SK-N-SH (cell line): ENCODE data around the gene C19orf12. TPM values are rescaled to one million over a fixed set of nuclear protein-coding genes. Genes with fewer than 3 reads are reported as not detected.

Experiments used
- CTCF ChIA-PET: fragments of 300-600, 350-600 bp; formaldehyde crosslinking; extraction: SDS; loops from one replicate; lab custom pipeline; 2021; lab: Yijun Ruan, JAX
- POLR2A ChIA-PET: fragments of 350-600 bp; sonication (Branson Sonifier 250); formaldehyde crosslinking; extraction: SDS; loops from one replicate; lab custom pipeline; 2020; ENCODE audit warnings: antibody characterized with exemption, inconsistent platforms; lab: Yijun Ruan, JAX
- DNase-seq: peaks from one replicate; pipeline ENCODE4 v3.0.0; 2012
- H2AFZ ChIP-seq: fragments of 200-600 bp; sonication (generic); 2 replicates; pipeline ENCODE4 v1.8.1; 2016; ENCODE audit warnings: antibody characterized with exemption, mild to moderate bottlenecking, low read depth
- H3F3A ChIP-seq: fragments of 200-600 bp; sonication (generic); replicated peaks from 2 replicates; pipeline ENCODE3; 2016; ENCODE audit warnings: antibody characterized with exemption, mild to moderate bottlenecking; ENCODE audit not compliant: insufficient read depth
- H3K27ac ChIP-seq, 2 experiments: fragments of 200-500 bp in 1 of 2; fragments of 200-600 bp in 1 of 2; sonication (Bioruptor generic) in 1 of 2; sonication (generic), shearing (Covaris generic) in 1 of 2; 2 replicates each; pipeline versions ENCODE4 v1.5.1 to v1.6.1; 2014 to 2016; ENCODE audit warnings: low read depth in 2 of 2, inconsistent platforms in 1 of 2, low read length in 1 of 2, mild to moderate bottlenecking in 1 of 2, mixed read lengths in 1 of 2
- H3K27me3 ChIP-seq: fragments of 200-600 bp; sonication (generic), shearing (Covaris generic); 2 replicates; pipeline ENCODE4 v1.6.1; 2016; ENCODE audit warnings: mixed run types; ENCODE audit not compliant: insufficient read depth
- H3K36me3 ChIP-seq, 2 experiments: fragments of 200-500 bp in 1 of 2; fragments of 200-600 bp in 1 of 2; sonication (Bioruptor generic) in 1 of 2; sonication (generic) in 1 of 2; replicated peaks in 1 of 2; 2 replicates each; pipeline versions ENCODE3 to v1.5.1; 2014 to 2016; ENCODE audit warnings: low read length in 1 of 2, mild to moderate bottlenecking in 1 of 2; ENCODE audit not compliant: insufficient read depth in 2 of 2, control insufficient read depth in 1 of 2
- H3K4me1 ChIP-seq, 2 experiments: fragments of 200-500 bp in 1 of 2; fragments of 200-600 bp in 1 of 2; sonication (Bioruptor generic) in 1 of 2; sonication (generic), shearing (Covaris generic) in 1 of 2; 2 replicates each; pipeline versions ENCODE4 v1.5.1 to v1.6.1; 2014 to 2016; ENCODE audit warnings: low read depth in 1 of 2, low read length in 1 of 2, mixed run types in 1 of 2; ENCODE audit not compliant: insufficient read depth in 2 of 2, control insufficient read depth in 1 of 2
- H3K4me2 ChIP-seq: fragments of 200-600 bp; sonication (generic), shearing (Covaris generic); 2 replicates; pipeline ENCODE4 v1.6.1; 2017; ENCODE audit warnings: mixed run types
- H3K4me3 ChIP-seq, 2 experiments: fragments of 200-500 bp in 1 of 2; fragments of 200-600 bp in 1 of 2; sonication (Bioruptor generic) in 1 of 2; sonication (generic), shearing (Covaris generic) in 1 of 2; 2 replicates each; pipeline versions ENCODE4 v1.5.1 to v1.8.1; 2014 to 2016; ENCODE audit warnings: low read depth in 2 of 2, inconsistent platforms in 1 of 2, low read length in 1 of 2, mild to moderate bottlenecking in 1 of 2, mixed read lengths in 1 of 2, moderate library complexity in 1 of 2
- H3K79me2 ChIP-seq: fragments of 200-600 bp; sonication (generic); 2 replicates; pipeline ENCODE4 v1.8.1; 2017; ENCODE audit warnings: mild to moderate bottlenecking; ENCODE audit not compliant: insufficient read depth
- H3K9ac ChIP-seq: fragments of 200-600 bp; sonication (generic); 2 replicates; pipeline ENCODE4 v1.6.1; 2017; ENCODE audit warnings: mixed run types
- H3K9me2 ChIP-seq: fragments of 200-600 bp; sonication (generic); 2 replicates; pipeline ENCODE4 v1.6.1; 2017; ENCODE audit warnings: mixed run types
- H3K9me3 ChIP-seq: fragments of 200-600 bp; sonication (generic); 2 replicates; pipeline ENCODE4 v1.6.1; 2017; ENCODE audit warnings: mixed run types, mild to moderate bottlenecking, moderate library complexity
- H4K20me1 ChIP-seq: fragments of 200-600 bp; sonication (generic); 2 replicates; pipeline ENCODE4 v1.6.1; 2017; ENCODE audit warnings: mild to moderate bottlenecking, mixed run types; ENCODE audit not compliant: insufficient read depth
- CHD2 ChIP-seq: fragments of 150-350 bp; IDR thresholded peaks from 2 replicates; pipeline ENCODE4 v1.6.1; 2018; ENCODE audit warnings: low read length; ENCODE audit not compliant: partially characterized antibody
- ELF1 ChIP-seq: IDR thresholded peaks from 2 replicates; pipeline ENCODE4 v1.4.0; 2012
- EP300 ChIP-seq, 2 experiments: IDR thresholded peaks; 2 replicates each; pipeline versions ENCODE4 v1.4.0 to v1.6.1; 2012; ENCODE audit warnings: borderline replicate concordance in 1 of 2, low read depth in 1 of 2, low read length in 1 of 2
- EZH2phosphoT487 ChIP-seq: fragments of 200-600 bp; sonication (generic); IDR thresholded peaks from 2 replicates; pipeline ENCODE4 v1.6.1; 2017; ENCODE audit warnings: low read depth, mixed run types, mild to moderate bottlenecking, antibody characterized with exemption, moderate library complexity, borderline replicate concordance
- FOSL2 ChIP-seq: IDR thresholded peaks from 2 replicates; pipeline ENCODE4 v1.4.0; 2012; ENCODE audit warnings: low read depth, mild to moderate bottlenecking, moderate library complexity, borderline replicate concordance
- GABPA ChIP-seq: IDR thresholded peaks from 2 replicates; pipeline ENCODE4 v1.4.0; 2012; ENCODE audit warnings: low read depth, mild to moderate bottlenecking
- JUND ChIP-seq: IDR thresholded peaks from 2 replicates; pipeline ENCODE4 v1.4.0; 2012
- NFIC ChIP-seq: IDR thresholded peaks from 2 replicates; pipeline ENCODE4 v1.4.0; 2012; ENCODE audit warnings: borderline replicate concordance
- NRF1 ChIP-seq: IDR thresholded peaks from 2 replicates; pipeline ENCODE4 v1.6.1; 2012; ENCODE audit warnings: low read depth, mild to moderate bottlenecking, low read length
- POLR2AphosphoS5 ChIP-seq: IDR thresholded peaks from 2 replicates; pipeline ENCODE4 v1.6.1; 2012; ENCODE audit warnings: low read depth, low read length
- RAD21 ChIP-seq: IDR thresholded peaks from 2 replicates; pipeline ENCODE4 v1.6.1; 2012; ENCODE audit warnings: mild to moderate bottlenecking, low read length
- RCOR1 ChIP-seq: fragments of 150-350 bp; IDR thresholded peaks from 2 replicates; pipeline ENCODE4 v1.6.1; 2017; ENCODE audit warnings: antibody characterized with exemption, low read length
- RFX5 ChIP-seq: IDR thresholded peaks from 2 replicates; pipeline ENCODE4 v1.6.1; 2012; ENCODE audit warnings: mild to moderate bottlenecking, improper control_type of control experiment, low read length
- TAF1 ChIP-seq: IDR thresholded peaks from 2 replicates; pipeline ENCODE4 v1.6.1; 2012; ENCODE audit warnings: low read depth, mild to moderate bottlenecking, low read length, moderate library complexity, borderline replicate concordance
- TEAD4 ChIP-seq: IDR thresholded peaks from 2 replicates; pipeline ENCODE4 v1.4.0; 2012; ENCODE audit warnings: mild to moderate bottlenecking, borderline replicate concordance; ENCODE audit not compliant: insufficient read depth
- YY1 ChIP-seq: IDR thresholded peaks from 2 replicates; pipeline ENCODE4 v1.4.0; 2012; ENCODE audit warnings: low read depth, mild to moderate bottlenecking
- WGBS: methylation state at CpG from one replicate; pipeline ENCODE4 v1.1.6; 2017; ENCODE audit warnings: low lambda C conversion rate; 5-methylcytosine and 5-hydroxymethylcytosine counted together
- polyA plus RNA-seq, 3 experiments: library from polyadenylated mRNA; depleted of rRNA; stranded (reverse); fragments of >200 nt; gene quantifications; 2 replicates each; pipeline ENCODE4 v1.2.3, GENCODE V29; 2012
- TF ChIP-seq, protein P1 (sequence below): fragments of 150-350 bp; IDR thresholded peaks from 2 replicates; pipeline ENCODE4 v1.6.1; 2017; ENCODE audit warnings: antibody characterized with exemption, low read length, low read depth, borderline replicate concordance
- TF ChIP-seq, protein P2 (sequence below): IDR thresholded peaks from 2 replicates; pipeline ENCODE4 v1.4.0; 2012; ENCODE audit warnings: low read depth
- TF ChIP-seq, protein P3 (sequence below): IDR thresholded peaks from 2 replicates; pipeline ENCODE4 v1.4.0; 2012; ENCODE audit warnings: low read depth, borderline replicate concordance

The C19orf12 gene
- polyA plus RNA-seq, 1 of the 3 experiments (the other 2 are of a cell fraction): 30.5 TPM

DNA sequence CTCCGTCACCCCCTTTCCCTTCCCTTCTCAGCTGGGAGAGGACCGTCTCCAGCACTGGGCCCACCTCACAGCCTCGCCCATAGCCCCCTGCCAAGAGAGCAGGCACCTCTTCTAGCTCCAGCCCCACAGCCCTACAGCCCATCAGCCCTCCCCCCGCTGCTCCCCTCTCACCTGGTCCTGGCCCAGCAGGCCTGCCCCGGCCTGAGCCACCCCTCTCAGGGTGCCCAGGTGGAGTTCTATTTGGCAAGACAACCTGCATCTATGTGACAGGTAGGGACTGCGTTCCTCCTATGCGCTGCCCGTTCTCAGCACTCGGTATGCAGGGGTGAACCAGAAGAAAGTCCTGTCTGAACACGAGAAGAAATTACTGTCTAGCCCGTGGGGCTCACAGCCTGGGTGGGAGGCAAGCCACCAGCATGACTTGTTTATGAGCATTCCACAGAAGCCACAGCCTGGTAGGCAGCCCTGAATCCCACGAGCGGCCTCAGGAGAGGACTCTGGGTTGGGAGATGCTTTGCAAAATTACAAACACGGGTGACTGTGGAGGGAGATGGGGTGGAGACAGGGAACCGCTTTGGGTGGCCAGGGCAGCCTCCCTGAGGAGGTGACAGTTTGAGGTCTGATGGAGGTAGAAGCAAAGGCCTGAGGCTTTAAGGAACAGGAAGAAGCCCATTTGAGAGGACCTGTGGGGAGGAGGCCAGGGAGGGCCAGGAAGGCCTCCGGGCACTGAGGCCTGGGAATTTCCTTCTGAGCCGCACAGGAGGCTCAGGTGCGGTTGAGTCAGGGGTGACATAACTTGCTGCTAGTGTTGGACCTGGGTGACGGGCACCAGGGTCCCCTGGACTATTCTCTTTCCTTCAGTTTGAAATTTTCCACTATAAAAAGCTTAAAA lies 51.0 kb downstream of the C19orf12 start:
- Histone ChIP-seq H3F3A (peaks cover 18% of the 10 kb centered on the region), H3K79me2 (peaks cover 4% of the 10 kb centered on the region; the same call in 1 of the 2 replicates), H3K4me1 (peaks cover 14 to 27% of the 10 kb centered on the region in 2 experiments; a peak in 3 of 4 replicates), H3K36me3 (no peaks in the 10 kb centered on the region), H3K9me2 (no peaks in the 10 kb centered on the region), H3K9ac (no peak overlapping the region), H2AFZ (no peak overlapping the region), H3K27me3 (no peaks in the 10 kb centered on the region), H3K27ac (no peak overlapping the region), H3K9me3 (no peaks in the 10 kb centered on the region), H3K4me3 (no peak overlapping the region), H4K20me1 (no peaks in the 10 kb centered on the region), H3K4me2 (peak overlapping the region; percentile 94)
- ChIA-PET POLR2A (no interaction called here), CTCF (interaction anchor here (1.0 to 3.4 kb wide), 8 partner anchors 9 to 53 kb away, joined by 3 to 17 read pairs (median 7); no protein-coding TSS in a partner anchor)
- WGBS: 93% methylated on average over 19 of the region's 19 CpGs
- no peak for DNase-seq
- TF ChIP-seq, protein P1, sequence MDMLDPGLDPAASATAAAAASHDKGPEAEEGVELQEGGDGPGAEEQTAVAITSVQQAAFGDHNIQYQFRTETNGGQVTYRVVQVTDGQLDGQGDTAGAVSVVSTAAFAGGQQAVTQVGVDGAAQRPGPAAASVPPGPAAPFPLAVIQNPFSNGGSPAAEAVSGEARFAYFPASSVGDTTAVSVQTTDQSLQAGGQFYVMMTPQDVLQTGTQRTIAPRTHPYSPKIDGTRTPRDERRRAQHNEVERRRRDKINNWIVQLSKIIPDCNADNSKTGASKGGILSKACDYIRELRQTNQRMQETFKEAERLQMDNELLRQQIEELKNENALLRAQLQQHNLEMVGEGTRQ: no peak
- no peak for TF ChIP-seq RAD21
- TF ChIP-seq, protein P2, sequence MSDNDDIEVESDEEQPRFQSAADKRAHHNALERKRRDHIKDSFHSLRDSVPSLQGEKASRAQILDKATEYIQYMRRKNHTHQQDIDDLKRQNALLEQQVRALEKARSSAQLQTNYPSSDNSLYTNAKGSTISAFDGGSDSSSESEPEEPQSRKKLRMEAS: no peak
- no peak for TF ChIP-seq POLR2AphosphoS5
- TF ChIP-seq RCOR1: no peak
- no peak for TF ChIP-seq JUND
- no peak for TF ChIP-seq EZH2phosphoT487
- no peak for TF ChIP-seq ELF1
- TF ChIP-seq RFX5: no peak
- TF ChIP-seq GABPA: no peak

DNA sequence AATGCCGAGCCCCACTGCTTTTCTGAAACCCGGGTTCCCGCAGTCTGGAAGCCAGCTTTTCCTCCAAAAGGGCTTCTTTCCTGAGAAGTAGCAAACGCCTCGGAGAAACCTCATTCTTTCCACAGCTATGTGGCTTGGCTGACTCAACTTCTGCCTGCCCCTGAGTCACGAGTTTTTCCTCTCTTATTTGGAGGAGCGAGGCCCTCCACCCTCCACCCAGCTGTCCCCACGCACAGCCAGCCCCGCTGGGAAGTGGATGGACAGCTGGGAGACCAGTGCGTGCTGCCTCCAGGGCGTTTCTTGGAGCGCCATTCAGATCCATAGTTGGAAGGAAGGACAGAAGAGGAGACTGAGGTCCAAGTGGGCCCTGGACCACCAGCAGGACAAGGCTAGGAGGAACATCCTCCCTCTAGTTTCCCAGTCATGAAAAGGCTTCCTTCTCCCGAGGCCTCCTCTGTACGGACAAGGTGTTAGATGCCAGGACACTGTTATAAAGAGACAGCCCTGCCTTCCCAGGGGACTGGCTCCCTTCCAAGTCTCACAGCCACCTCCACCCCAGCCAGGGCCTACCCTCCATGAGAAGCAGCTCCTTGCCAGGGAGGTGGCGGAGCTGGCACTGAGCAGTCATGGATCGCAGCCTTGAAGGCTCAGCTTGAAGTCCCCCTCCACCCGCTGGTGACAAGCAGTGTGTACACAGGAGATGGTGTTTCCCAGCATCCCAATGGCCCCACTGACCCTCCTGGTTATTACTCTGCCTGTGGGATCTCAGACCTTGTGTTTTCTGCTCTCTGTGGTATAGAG lies 52.3 kb downstream of the C19orf12 start:
- Histone ChIP-seq H3K27ac (peak overlapping the region; percentile 7 to 84; a peak in 3 of 4 replicates), H3K9me3 (no peaks in the 10 kb centered on the region), H3K9ac (peak overlapping the region; percentile 61; the same call in 1 of the 2 replicates), H3K9me2 (no peaks in the 10 kb centered on the region), H3F3A (peaks cover 18% of the 10 kb centered on the region), H3K36me3 (no peaks in the 10 kb centered on the region), H3K79me2 (peaks cover 4% of the 10 kb centered on the region; the same call in 1 of the 2 replicates), H4K20me1 (no peaks in the 10 kb centered on the region), H2AFZ (peak overlapping the region; percentile 81), H3K4me3 (peak overlapping the region in 1 of 2 experiments; percentile 21; a peak in 1 of 4 replicates), H3K4me2 (peak overlapping the region; percentile 69), H3K4me1 (peaks cover 14 to 25% of the 10 kb centered on the region in 2 experiments; a peak in 3 of 4 replicates), H3K27me3 (no peaks in the 10 kb centered on the region)
- 33% methylated on average over 13 of the region's 17 CpGs for WGBS
- POLR2A ChIA-PET: interaction anchor here (1.3 kb wide), 1 partner anchor 32 kb away, joined by 3 read pairs; no protein-coding TSS in a partner anchor
- no peak for DNase-seq
- CTCF ChIA-PET: interaction anchor here (1.1 to 3.4 kb wide), 5 partner anchors 15 to 54 kb away, joined by 3 to 17 read pairs (median 4); no protein-coding TSS in a partner anchor
- TF ChIP-seq JUND (peak; percentile 68), RAD21 (no peak), POLR2AphosphoS5 (no peak), EP300 (IDR thresholded peaks at IDR 0.05; ENCODE audit: borderline replicate concordance in 1 of 2, low read depth in 1 of 2, low read length in 1 of 2) (peak in 1 of 2 experiments; percentile 23; a peak in 1 of 4 replicates), CHD2 (no peak), YY1 (no peak), ELF1 (no peak), EZH2phosphoT487 (no peak), FOSL2 (peak; percentile 83), TAF1 (no peak), NFIC (0 out of 2 replicates have a peak, but pooled peaks have one; percentile 47), RCOR1 (no peak), TEAD4 (no peak), GABPA (no peak), NRF1 (no peak)
- TF ChIP-seq, protein P2: no peak
- TF ChIP-seq, protein P3, sequence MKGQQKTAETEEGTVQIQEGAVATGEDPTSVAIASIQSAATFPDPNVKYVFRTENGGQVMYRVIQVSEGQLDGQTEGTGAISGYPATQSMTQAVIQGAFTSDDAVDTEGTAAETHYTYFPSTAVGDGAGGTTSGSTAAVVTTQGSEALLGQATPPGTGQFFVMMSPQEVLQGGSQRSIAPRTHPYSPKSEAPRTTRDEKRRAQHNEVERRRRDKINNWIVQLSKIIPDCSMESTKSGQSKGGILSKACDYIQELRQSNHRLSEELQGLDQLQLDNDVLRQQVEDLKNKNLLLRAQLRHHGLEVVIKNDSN: no peak
- TF ChIP-seq, protein P1: no peak
